DMS53 treated with DMSO at 0.1 percent for 48 hours (cell line): ENCODE results near the gene ZBTB17.

Experiments
- DNase-seq: peaks from one replicate; lab custom pipeline; 2025; ENCODE audit not compliant: unreplicated experiment; lab: John Stamatoyannopoulos, UW

Gene ZBTB17

GRCh38 chr1:15948091-15948591 lies 27.8 kb downstream of the ZBTB17 start:
- DNase-seq, result no peak

GRCh38 chr1:15947382-15948090 lies 28.4 kb downstream of the ZBTB17 start:
- DNase-seq, result no peak

- DNase-seq, result no peak
These were observed 29.1 kb downstream of the ZBTB17 start for GRCh38 chr1:15946571-15947381.

- no peak for DNase-seq
These were observed 30.0 kb downstream of the ZBTB17 start for GRCh38 chr1:15945832-15946448.

- no peak for DNase-seq
These were observed 30.7 kb downstream of the ZBTB17 start for GRCh38 chr1:15945011-15945831.

GRCh38 chr1:15944308-15945010 lies 31.4 kb downstream of the ZBTB17 start:
- no peak for DNase-seq

- DNase-seq, result no peak
These were observed 32.0 kb downstream of the ZBTB17 start for GRCh38 chr1:15943992-15944307.

GRCh38 chr1:15943328-15943991 lies 32.4 kb downstream of the ZBTB17 start:
- no peak for DNase-seq

- DNase-seq, result no peak
These were observed 33.1 kb downstream of the ZBTB17 start for GRCh38 chr1:15942661-15943327.

- DNase-seq, result no peak
These were observed 33.8 kb downstream of the ZBTB17 start for GRCh38 chr1:15941899-15942660.

GRCh38 chr1:15941044-15941840 lies 34.7 kb downstream of the ZBTB17 start:
- DNase-seq, result no peak

GRCh38 chr1:15940110-15941043 lies 35.5 kb downstream of the ZBTB17 start:
- no peak for DNase-seq

- peak; percentile 61 for DNase-seq
These were observed 36.5 kb downstream of the ZBTB17 start for GRCh38 chr1:15939181-15940109.

GRCh38 chr1:15938628-15939161 lies 37.2 kb downstream of the ZBTB17 start:
- DNase-seq, result no peak

GRCh38 chr1:15937706-15938168 lies 38.2 kb downstream of the ZBTB17 start:
- DNase-seq, result no peak
